Activated CD4-positive, alpha-beta T cell treated with anti-CD3 and anti-CD28 coated beads for 1 hour (primary cell): ENCODE results near the gene IFNA8.
"Not testable (repeated sequence)": the region's sequence is repeated elsewhere in the genome, so short reads cannot be mapped to it uniquely, and the experiment has no call there.

Experiments used
- DNase-seq: peaks from one replicate; pipeline ENCODE4 v3.0.0-alpha.2; 2020

IFNA8 gene

DNA sequence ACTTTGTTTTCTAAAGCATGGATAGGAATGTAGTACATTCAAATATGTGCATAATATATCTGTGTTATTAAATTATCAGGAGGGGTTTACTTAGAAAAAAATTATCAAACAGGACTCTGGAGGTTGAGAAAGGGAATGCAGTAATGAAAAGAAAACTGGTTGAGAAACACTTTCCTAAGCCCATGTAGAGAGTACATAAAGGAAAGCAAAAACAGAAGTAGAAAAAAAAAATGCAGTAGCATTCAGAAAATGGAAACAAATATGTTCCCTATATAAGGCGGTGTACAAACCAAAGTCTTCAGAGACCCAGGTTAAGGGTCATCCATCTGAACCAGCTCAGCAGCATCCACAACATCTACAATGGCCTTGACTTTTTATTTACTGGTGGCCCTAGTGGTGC lies at the start of gene IFNA8:
Gene IFNA8 (plus strand): TSS at position 301 of the 400 bp plus-strand sequence. CDS start 60 bp downstream, at position 361.
- no peak for DNase-seq

DNA sequence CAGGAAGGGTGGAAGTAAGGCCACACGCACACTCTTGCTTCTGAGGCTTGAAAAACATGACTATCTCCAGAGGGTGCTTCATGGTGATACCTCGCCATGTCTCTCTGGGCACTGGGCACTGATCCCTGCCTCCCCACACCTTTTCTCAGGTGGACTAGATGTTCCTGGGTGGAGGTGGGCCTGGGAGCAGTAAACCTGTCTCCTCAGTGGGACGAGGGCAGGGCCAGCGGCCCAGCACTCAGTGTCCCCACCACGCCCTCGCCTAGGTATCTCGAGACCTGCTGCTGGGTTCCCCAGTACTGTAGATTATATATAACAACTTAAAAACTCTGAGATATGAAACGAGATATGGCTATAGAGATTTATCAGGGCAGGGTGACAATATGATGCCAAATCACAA lies 46.6 kb upstream of the IFNA8 start:
- no peak for DNase-seq

DNA sequence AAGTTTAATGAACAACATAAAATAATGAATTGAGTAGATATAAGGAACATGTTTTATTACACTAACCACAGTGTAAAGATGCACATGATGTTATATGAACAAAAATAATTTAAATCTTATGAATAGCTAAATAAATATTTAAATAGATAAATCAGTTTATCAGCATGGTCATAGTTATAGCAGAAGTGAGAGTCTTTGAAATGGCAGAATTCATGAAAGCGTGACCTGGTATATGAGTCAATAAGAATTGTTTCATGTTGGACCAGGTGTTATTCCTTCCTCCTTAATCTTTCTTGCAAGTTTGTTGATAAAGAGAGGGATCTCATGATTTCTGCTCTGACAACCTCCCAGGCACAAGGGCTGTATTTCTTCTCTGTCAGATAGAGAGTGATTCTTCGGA lies 41.7 kb upstream of the IFNA8 start:
- not testable (repeated sequence) for DNase-seq

DNA sequence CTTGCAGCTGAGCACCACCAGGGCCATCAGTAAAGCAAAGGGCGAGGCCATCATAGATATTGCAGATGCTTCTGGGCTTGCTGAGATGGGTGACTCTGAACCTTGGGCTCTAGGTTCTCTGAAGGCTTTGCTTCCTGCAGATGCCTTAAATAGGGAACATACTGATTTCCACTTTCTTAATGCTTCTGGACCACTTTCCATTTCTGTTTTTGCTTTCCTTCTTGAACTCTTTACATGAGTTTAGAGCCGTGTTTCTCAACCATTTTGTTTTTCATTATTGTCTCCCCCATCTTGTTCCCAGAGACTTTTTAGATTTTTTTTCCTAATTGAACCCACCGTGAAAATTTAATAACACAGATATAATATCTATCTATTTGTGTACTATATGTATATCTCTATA lies 41.0 kb upstream of the IFNA8 start, which contains the start of gene IFNA13:
Gene IFNA13 (minus strand): TSS at position 101 of the 400 bp plus-strand sequence. CDS start 47 bp downstream, at position 54.
- DNase-seq, result no peak

DNA sequence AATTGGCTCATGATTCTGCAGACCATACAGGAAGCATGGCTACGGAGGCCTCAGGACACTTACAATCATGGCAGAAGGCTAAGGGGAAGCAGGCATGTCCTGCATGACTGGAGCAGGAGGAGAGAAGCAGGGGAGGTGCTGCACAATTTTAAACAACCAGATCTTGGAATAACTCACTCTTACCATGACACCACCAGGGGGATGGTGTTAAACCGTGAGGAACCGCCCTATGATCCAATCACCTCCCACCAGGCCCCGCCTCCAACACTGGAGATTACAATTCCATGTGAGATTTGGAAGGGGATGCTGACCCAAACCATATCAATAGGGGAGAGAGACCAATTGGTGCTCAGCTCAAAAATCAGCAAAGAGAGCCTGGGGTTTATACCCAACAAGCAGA lies 37.5 kb upstream of the IFNA8 start:
- not testable (repeated sequence) for DNase-seq

DNA sequence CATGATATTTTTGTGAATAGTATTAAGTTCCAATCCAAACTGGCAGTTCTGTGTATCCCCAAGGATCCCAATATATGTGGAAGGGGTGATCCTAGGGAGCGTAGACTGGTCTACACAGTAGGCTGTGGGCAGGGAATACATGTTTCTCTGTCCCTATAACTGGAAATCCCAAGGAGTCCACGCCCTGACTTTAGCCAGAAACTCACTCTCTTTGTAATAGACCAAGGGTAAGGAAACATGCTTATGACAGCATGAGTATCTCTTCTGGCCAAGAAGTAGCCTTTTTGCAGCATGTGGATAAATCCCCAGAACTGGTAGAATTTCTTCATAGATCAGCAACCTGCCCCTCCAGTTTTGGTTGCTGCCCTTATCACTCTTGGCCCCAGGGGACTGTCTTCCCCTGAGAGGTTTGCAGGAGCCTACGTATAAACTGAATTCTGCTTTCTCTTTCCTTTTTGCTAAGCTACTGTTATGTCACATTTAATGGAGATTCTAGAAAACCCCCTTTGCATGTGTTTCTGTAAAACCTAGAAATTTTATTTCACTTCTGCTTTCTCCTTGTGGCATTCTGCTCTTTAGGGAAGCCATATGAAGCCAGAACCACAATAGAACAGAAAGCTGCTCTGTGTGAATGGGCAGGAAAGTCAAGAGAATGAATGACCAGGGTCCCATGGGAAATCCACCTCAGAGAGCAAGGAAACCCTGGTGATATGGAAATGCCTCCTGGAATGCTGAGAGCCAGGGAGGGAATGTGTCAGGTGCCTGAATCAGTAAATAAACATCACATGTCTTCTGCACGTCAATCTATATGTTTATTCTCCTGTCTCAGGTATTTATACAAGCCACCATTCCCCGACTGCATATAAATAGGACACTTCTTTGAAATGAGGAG lies 27.2 kb upstream of the IFNA8 start:
- DNase-seq, result no peak

DNA sequence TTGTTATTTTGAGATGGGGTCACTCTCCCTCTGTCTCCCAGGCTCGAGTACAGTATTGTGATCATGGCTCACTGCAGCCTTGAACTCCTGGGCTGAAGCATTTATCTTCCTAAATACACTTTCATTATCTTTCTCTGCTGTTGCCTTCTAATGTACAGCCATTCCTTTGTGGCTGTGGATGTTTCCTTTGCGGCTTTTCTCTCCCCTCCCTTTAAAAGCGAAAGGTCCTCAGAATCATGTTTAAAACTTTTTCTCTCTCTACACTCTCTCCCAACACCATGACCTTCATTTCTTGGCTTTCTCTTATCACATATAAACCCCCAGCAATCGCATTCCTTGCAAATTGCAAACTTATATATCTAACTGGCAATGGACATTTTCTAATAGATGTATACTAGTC lies 25.3 kb upstream of the IFNA8 start:
- DNase-seq, result no peak

DNA sequence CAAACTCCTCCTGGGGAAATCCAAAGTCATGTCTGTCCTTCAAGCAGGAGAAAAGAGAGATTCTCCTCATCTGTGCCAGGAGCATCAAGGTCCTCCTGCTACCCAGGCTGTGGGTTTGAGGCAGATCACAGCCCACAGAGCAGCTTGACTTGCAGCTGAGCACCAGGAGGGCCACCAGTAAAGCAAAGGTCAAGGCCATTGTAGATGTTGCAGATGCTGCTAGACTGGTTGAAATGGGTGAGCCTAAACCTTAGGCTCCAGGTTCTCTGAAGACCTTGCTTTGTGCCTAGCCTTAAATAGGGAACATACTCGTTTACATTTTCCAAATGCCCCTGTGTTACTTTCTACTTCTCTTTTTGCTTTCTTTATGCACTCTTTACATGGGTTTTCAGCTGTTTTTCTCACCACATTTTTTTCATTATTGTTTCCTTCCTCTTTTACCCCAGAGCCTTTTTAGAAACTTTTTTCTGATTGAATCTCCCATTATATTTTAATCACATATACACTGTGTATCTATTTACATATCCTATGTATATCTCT lies 23.7 kb upstream of the IFNA8 start, which contains the start of gene IFNA2:
Gene IFNA2 (minus strand): TSS at position 268 of the 540 bp plus-strand sequence. CDS start 69 bp downstream, at position 199.
- no peak for DNase-seq

DNA sequence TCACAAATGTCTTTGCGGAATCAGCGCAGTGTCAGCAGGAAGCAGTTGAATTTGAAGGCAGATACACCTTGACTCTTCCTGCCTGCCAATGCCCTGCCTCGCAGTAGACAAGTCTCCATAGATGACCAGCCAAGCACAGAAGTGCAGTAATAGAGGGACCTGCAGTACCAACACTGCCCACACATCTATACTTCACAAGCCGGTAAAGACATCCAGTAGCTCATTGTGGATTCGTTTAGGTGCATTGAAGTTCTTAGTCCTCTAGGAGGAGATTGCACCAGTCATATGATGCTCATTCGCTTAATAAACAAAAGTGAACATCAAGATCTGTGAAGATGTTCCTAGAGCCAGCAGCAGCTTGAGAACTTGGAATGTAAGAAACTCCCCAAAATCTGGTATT lies 16.6 kb upstream of the IFNA8 start:
- DNase-seq, result no peak

DNA sequence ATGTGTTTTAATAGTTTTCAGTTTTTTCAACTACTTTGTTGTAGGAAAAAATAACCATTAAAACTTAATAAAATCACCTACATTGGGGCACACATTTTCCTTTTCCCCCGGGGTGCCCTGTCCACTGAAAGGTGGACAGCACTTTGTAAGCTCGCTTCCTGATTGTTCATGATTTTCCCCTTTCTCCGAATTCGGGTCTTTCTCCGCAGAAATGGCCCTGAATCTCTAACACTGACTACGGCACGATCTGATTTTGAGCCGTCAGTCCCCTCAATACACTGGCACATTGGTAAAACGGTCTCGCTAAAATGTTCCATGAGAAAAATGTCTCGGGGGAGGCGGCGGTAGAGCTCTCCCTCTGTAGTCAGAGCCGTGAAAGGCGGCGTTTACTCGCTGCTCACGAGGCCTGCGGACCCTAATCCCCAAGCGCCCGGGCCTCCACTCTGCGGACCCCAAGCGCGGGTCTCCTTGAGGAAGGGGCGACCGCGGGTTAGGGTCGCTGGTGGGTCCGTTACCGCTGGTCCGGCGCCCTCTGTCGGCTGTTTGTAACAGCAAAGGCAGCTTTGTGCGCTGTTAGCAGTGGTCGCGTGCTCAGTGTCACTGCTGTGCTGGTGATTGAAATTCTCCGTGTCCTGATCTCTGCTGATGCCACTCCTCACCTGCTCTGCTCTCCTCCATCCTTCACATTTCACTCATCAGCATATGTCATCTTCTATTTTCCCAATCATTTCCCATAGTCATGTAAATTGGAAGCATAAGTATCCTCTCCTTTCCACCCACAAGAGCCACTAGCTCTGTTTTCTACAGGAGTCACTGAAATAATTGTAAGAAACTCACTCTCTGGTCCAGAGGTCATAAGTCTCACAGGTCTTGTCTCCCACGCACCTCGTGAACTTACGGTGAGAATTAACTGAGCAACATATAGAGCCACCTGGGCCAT lies 12.9 kb upstream of the IFNA8 start:
- peak; percentile 38 for DNase-seq

DNA sequence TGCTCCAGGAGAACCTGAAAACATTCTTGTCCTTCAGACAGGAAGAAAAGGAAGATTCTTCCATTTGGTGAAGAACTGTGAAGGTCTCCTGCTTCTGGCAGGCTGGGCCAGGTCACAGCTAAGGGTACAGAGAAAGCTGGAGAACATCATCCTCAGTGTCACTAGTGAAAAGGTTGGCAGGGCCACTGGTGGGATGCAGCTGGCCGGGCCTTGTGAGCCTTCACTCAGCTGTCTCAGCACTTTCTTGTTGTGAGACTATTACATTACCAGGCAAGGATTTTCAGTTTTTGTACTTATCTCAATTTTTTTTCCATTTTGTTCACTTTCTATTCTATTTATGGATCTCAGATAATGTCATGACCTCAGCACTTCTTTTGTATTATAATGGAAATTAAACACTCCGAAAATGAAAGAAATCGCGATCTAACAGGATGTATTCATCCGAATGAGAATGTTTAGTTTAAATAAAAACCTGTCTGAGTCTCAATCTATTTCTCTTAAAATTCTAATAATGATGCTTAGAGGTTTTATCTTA lies 9.9 kb upstream of the IFNA8 start:
- DNase-seq, result no peak

DNA sequence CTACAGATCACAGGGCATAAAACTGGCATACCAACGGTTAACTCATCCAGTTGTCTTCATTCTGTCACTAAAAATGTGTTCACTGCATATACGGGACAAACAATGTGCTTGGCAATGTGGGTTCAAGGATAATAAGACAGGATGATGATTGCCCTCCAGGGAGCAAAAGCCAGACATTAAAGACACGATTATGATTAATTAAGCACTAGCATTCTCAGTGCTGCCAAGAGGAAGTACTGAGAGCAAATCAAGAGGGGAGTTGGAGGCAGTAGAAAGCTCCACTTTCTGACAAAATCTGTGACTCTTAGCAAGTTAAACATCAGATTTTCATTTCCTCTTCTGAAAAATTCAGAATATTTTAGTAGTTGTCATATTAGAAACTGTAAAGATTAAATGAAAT lies 9.0 kb upstream of the IFNA8 start:
- DNase-seq, result no peak

DNA sequence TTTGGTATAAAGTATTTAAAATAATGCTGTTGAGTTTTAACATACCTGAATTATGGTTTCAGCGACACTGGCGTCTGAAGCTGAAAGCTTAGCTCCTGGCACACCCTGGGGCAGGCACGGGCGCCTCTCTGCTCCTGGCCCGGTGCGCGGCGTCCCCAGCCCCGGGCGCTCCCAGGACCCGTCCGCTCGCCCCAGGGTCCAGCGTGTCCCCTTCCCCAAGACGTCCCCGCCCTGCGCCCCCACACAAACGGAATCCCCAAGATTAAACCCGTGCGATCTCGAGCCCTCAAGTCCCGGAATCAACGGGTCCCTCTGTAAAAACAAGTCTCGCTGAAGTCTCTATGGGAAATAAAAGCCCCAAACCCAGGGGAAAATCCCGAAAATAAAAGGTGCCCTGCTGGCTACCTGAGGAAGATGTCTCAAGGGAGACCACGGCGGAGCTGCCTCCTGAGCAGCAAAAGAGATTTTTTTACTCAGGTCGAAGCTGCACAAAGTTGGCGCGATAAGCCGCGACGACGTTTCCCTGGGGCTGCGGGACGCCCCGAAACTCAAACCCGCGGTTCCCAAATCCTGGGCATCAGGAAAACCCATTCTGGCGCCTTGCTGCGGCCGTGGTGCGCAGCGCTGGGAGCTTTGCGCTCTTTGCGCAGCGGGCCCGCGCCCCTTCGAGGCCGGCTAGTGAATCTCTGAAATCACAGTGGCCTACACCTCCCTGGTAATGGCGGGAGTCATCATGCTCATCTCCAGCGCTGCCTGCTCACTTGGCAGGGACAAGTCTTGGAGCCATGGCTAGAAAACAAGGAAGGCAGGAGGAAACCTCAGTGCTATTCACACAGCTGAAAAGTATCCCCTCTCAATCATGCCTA lies 6.3 kb upstream of the IFNA8 start:
- no peak for DNase-seq

DNA sequence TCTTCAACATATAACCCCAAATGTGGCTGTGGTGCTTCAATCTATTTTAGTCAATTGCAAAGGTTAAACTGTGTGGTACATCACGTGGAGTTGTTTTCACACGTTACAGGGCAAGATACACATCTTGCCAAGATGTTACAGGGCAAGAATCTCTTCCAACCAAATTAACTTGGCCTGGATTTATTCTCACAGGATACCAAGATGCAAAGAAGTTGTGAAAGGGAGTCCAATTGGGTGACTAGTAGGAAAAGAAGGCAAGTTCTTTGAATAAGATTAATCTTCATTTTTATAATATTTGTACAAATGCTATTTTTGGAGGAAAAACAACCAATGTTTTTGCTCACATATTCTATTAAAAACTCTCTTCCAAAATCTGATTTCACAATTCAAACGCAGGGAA lies 4.8 kb upstream of the IFNA8 start:
- no peak for DNase-seq

DNA sequence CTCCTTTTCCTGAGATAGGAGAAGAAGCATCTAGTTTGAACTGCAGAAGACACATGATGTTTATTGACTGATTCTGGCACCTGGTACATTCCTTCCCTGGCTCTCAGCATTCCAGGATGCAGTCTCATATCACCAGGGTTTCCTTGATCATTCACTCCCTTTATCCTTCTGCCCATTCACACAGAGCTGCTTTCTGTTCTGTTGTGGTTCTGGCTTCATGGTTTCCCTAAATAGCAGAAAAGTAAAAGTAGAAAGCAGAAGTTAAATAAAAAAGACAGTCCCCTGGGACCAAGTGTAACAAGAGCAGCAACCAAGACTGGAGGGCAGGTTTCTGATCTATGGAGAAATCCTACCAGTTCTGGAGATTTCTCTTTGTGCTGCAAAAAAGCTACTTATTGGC lies 3.2 kb downstream of the IFNA8 start:
- DNase-seq, result no peak

DNA sequence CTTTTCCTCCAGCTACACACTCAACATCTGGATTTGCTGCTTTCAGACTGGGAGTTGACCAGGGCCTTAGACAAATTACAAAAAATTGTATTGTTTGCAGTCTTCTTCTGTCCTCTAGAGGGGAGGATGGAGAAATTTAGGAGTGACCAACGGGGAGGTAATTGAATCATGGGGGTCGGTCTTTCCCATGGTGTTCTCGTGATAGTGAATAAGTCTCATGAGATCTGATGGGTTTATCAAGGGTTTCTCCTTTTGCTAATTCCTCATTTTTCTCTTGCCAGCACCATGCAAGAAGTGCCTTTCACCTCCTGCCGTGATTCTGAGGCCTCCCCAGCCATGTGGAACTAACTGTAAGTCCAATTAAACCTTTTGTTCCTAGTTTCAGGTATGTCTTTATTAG lies 4.2 kb downstream of the IFNA8 start:
- no peak for DNase-seq

DNA sequence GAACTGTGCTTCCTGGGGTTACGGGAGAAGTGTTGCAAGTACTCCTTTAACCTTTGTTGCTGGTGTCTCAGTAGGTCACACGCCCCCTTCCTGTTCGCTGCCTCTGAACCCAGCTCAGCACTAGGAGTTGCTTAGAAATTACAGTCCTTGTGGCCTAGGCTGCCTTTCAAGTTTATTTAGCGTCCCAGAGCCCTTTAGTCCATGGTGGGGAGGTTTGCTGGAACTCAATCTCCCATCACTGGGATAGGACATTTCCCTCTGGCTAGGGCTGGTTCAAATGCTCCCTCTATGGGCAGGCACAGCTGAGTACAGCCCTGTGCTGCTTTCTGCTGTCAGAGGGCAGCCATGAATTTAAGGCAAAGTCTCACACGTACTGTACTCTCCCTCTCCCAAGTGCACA lies 4.7 kb downstream of the IFNA8 start:
- DNase-seq, result no peak

DNA sequence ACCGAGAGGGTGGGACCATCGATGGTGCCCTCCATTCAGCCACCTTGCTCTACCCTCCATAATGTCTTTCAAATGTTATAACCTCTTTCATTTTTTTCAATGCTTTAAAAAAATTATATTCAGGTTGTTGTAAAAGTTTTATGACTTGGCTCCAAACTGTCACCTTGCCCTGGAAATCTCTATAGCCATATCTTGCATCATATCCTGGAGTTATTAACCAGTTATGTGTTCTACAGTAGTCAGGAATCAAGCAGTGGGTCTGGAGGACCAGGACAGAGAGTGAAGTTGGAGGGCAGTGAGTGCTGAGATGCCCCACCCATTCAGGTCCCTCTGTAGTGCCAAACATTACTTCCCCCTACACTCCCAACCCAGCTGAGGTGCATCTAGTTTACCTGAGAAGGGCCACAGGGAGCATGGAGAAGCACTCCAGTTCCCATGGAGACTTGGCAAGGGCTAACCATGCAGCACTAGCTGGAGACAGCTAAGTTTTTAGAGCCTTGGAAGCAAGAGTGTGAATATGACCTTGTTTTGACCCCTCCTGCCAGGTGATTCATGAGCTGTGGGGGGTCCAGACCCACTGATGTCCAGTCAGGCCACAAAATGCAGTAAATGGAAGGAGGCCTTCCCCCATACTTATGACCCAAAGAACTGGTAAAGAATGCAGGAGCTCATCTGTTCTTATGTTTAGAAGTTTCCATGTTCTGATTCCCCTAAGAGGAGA lies 5.5 kb downstream of the IFNA8 start:
- no peak for DNase-seq

DNA sequence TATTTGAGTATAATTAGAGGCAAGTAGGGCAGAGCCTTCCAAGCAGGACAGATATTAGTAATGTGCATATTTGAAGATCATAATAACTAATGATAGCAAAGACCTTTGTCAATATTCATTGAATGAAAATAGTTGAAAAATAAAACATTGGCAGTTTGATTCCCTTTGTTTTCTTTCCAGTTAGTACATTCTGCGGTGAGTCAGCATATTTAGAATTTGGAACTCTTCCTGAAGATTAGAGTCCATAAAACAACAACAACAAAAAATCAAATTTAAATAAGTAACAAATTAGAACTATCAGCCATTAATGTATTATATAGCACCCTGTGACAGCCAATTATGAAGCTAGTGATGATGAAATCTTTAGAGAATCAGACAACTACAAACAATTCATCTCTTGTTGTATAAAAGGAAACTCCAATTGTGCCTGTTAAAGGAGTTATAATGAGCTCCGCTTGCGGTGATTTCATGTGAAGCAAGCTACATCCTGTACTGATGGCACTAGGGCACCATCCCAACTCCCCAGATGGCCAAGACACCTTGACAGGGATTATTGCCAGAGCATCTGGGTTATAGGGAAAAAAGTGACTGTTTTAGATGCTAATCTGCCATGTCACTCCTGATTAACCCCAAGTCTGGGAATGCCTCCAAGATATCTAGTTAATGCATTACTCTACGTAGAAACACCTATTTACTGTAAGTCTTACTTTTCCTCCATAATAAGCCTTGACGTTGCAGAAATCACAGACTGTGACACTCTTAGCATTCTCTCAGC lies 6.8 kb downstream of the IFNA8 start:
- DNase-seq, result no peak

DNA sequence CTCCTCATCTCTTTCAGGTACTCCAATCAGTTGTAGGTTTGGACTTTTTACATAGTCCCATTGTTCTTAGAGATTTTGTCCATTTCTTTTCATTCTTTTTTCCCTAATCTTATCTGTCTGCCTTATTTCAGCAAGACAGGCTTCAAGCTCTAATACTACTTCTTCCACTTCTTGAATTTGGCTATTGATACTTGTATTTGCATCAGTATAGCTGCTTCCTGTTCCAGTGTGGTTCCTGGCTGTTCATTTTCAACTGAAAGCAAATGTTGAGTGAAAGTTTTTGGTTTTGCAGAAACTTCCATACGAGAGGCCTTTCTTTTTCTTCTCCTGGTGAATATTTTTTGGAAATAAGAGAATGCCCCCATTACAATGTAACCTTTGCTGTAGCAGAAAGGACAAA lies 19.3 kb downstream of the IFNA8 start:
- DNase-seq, result no peak
